ENCODE data around the gene FCRLB.
"Not testable (repeated sequence)": the region's sequence is repeated elsewhere in the genome, so short reads cannot be mapped to it uniquely, and the experiment has no call there.

The FCRLB gene

GRCh38 chr1:161721738-161722343 is 497 bp downstream of the FCRLB start:
- DNase-seq, result peak; percentile 96

GRCh38 chr1:161722406-161722805 is 1.1 kb downstream of the FCRLB start:
- DNase-seq, result no peak

- DNase-seq, result no peak
Observed at GRCh38 chr1:161723459-161724141, 2.3 kb downstream of the FCRLB start.

- not testable (repeated sequence) for DNase-seq
Observed at GRCh38 chr1:161725258-161725907, 4.0 kb downstream of the FCRLB start.

- DNase-seq, result no peak
Observed at GRCh38 chr1:161725908-161726472, 4.6 kb downstream of the FCRLB start.

- peak; percentile 81 for DNase-seq
Observed at GRCh38 chr1:161726473-161727255, 5.3 kb downstream of the FCRLB start.

GRCh38 chr1:161727256-161727924 is 6.0 kb downstream of the FCRLB start:
- DNase-seq, result no peak

- DNase-seq, result no peak
Observed at GRCh38 chr1:161728376-161729226, 7.3 kb downstream of the FCRLB start.

- DNase-seq, result peak; percentile 71
Observed at GRCh38 chr1:161730050-161730564, 8.8 kb downstream of the FCRLB start.

- no peak for DNase-seq
Observed at GRCh38 chr1:161731241-161731640, 9.9 kb downstream of the FCRLB start.

GRCh38 chr1:161731981-161732718 is 10.8 kb downstream of the FCRLB start:
- DNase-seq, result no peak

- peak; percentile 59 for DNase-seq
Observed at GRCh38 chr1:161733526-161733925, 12.2 kb downstream of the FCRLB start.

GRCh38 chr1:161735837-161736236 is 14.5 kb downstream of the FCRLB start:
- DNase-seq, result no peak

- DNase-seq, result no peak
Observed at GRCh38 chr1:161736335-161736969, 15.1 kb downstream of the FCRLB start.

GRCh38 chr1:161737625-161738024 is 16.3 kb downstream of the FCRLB start:
- DNase-seq, result no peak

GRCh38 chr1:161738627-161739287 is 17.4 kb downstream of the FCRLB start:
- DNase-seq, result peak; percentile 49

GRCh38 chr1:161739865-161740566 is 18.7 kb downstream of the FCRLB start:
- DNase-seq, result no peak

- DNase-seq, result no peak
Observed at GRCh38 chr1:161740921-161741320, 19.6 kb downstream of the FCRLB start.

- DNase-seq, result no peak
Observed at GRCh38 chr1:161743231-161743630, 21.9 kb downstream of the FCRLB start.
